ENCODE data around the gene KIR2DL4. TPM values are rescaled to one million over a fixed set of nuclear protein-coding genes. Genes with fewer than 3 reads are reported as not detected.
"Not testable (repeated sequence)": the region's sequence is repeated elsewhere in the genome, so short reads cannot be mapped to it uniquely, and the experiment has no call there.

KIR2DL4 gene
- total and polyA plus RNA-seq, 5 experiments from 2014 or later, result 0.94 TPM; not detected in 4

DNA sequence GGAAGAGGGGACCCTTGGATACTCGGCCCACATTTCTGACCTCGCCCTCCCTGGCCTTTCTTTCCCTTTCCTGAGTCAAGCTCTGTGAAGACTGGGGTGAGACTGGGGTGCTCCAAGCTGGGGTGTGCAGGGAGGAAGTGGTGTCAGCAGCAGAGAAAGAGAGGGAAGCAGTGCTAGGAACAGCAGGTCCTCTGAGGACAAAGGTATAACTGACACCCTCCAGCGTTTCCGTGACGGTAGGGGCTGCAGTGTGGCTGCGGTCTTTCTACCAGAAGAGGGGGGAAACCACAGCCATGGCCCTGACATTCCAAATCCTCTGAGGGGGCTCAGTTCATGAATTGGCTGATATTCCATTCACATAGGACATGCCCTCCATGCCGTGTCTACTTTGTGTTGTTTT is 47.9 kb downstream of the KIR2DL4 start:
- no peak for ATAC-seq
- peaks cover 0 to 2% (median 0%) of the 10 kb centered on the region in 4 donors for H3K4me1 Mint-ChIP-seq
- DNase-seq, result no peak
- peaks cover 19 to 51% (median 24%) of the 10 kb centered on the region in 5 donors for H3K27me3 Mint-ChIP-seq
- H3K4me3 Mint-ChIP-seq, result no peak overlapping the region
- peaks cover 0 to 11% (median 4%) of the 10 kb centered on the region in 9 donors for H3K9me3 Mint-ChIP-seq
- peaks cover 0 to 2% (median 0%) of the 10 kb centered on the region in 3 donors for H3K36me3 Mint-ChIP-seq
- peak overlapping the region in 1 of 10 donors; percentile 46 for H3K27ac Mint-ChIP-seq
- POLR2A ChIA-PET, result no interaction called here

DNA sequence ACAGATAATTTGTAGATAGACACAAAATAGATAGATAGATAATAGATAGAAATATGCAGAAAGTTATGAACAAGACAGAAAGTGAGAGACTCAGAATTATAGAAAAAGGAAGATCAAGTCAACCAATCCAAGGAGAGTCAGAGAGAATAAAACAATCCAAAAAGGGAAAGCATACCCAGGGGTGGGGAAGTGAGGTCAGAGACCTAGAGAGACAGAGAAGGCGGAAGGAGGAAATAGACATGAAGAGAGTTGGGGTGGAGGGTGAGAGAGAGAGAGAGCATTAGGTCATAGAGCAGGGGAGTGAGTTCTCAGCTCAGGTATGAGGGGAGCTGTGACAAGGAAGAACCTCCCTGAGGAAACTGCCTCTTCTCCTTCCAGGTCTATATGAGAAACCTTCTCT is 51.8 kb downstream of the KIR2DL4 start:
- peaks cover 17 to 45% (median 32%) of the 10 kb centered on the region in 5 donors for H3K27me3 Mint-ChIP-seq
- DNase-seq, H3K4me3 Mint-ChIP-seq, POLR2A ChIA-PET, ATAC-seq, H3K4me1 Mint-ChIP-seq, H3K9me3 Mint-ChIP-seq, H3K27ac Mint-ChIP-seq, H3K36me3 Mint-ChIP-seq: not testable (repeated sequence)

- H3K36me3 Mint-ChIP-seq, H3K4me1 Mint-ChIP-seq, H3K4me3 Mint-ChIP-seq, ATAC-seq, H3K27ac Mint-ChIP-seq, DNase-seq, POLR2A ChIA-PET: not testable (repeated sequence)
- H3K9me3 Mint-ChIP-seq, result peaks cover 0 to 12% (median 8%) of the 10 kb centered on the region in 9 donors
- peaks cover 9 to 36% (median 23%) of the 10 kb centered on the region in 5 donors for H3K27me3 Mint-ChIP-seq
These were observed 55.1 kb downstream of the KIR2DL4 start for GRCh38 chr19:54858476-54858875.

DNA sequence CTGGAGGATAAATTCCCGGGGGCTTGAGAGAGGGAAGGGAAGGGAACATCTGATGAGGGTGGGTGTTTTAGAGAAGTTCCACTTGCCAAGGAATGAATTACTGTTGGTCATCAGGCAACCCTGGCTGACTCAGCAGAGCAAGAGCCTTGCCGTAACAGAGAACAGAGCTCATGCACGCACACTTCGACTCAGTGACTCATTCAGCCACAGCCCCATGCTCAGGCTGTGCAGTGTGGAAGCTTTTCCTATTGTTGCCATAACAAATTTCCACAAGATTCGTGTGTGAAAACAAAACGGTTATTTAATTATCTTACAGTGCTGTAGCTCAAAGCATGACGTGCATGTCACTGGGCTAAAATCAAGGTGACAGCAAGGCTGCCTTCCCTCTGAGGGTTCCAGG is 56.0 kb downstream of the KIR2DL4 start:
- H3K4me1 Mint-ChIP-seq, H3K36me3 Mint-ChIP-seq, H3K27ac Mint-ChIP-seq, DNase-seq, H3K4me3 Mint-ChIP-seq, POLR2A ChIA-PET, ATAC-seq: not testable (repeated sequence)
- peaks cover 0 to 12% (median 8%) of the 10 kb centered on the region in 9 donors for H3K9me3 Mint-ChIP-seq
- H3K27me3 Mint-ChIP-seq, result peaks cover 9 to 30% (median 23%) of the 10 kb centered on the region in 5 donors

GRCh38 chr19:54863459-54863858 is 60.0 kb downstream of the KIR2DL4 start:
- peaks cover 11 to 52% (median 29%) of the 10 kb centered on the region in 5 donors for H3K27me3 Mint-ChIP-seq
- H3K36me3 Mint-ChIP-seq, H3K27ac Mint-ChIP-seq, H3K4me1 Mint-ChIP-seq, H3K4me3 Mint-ChIP-seq, ATAC-seq, DNase-seq, POLR2A ChIA-PET: not testable (repeated sequence)
- H3K9me3 Mint-ChIP-seq, result peaks cover 0 to 25% (median 8%) of the 10 kb centered on the region in 9 donors

Other genes starting within 250 kb of the KIR2DL4 start
- gene LILRA2, start 229.8 kb upstream of the KIR2DL4 start, total RNA-seq, result under 1 TPM in 1 of 2 experiments, not detected in 1; 0.38 TPM
- gene LILRA2, start 229.8 kb upstream of the KIR2DL4 start, polyA plus RNA-seq, result under 1 TPM in 2 of 3 donors, not detected in 1; 0.13 to 0.40 TPM
- not detected for gene LILRA1, start 210.0 kb upstream of the KIR2DL4 start, total RNA-seq
- gene LILRA1, start 210.0 kb upstream of the KIR2DL4 start, polyA plus RNA-seq, result under 1 TPM in 1 of 3 donors, not detected in 2; 0.07 TPM
- 1 to 10 TPM; 2.9 to 3.0 TPM for gene LILRB1, start 173.1 kb upstream of the KIR2DL4 start, total RNA-seq
- gene LILRB1, start 173.1 kb upstream of the KIR2DL4 start, polyA plus RNA-seq, result 1 to 10 TPM in 1 of 3 donors, under 1 TPM in 1, not detected in 1; 0.15 to 8.8 TPM
- gene LILRB4, start 140.6 kb upstream of the KIR2DL4 start, total RNA-seq, result under 1 TPM; 0.47 to 0.57 TPM
- not detected for gene LILRB4, start 140.6 kb upstream of the KIR2DL4 start, polyA plus RNA-seq
- not detected for gene KIR3DL3, start 79.2 kb upstream of the KIR2DL4 start, total RNA-seq
- not detected for gene KIR3DL3, start 79.2 kb upstream of the KIR2DL4 start, polyA plus RNA-seq
- gene KIR2DL3, start 65.1 kb upstream of the KIR2DL4 start, total RNA-seq, result under 1 TPM in 1 of 2 experiments, not detected in 1; 0.23 TPM
- gene KIR2DL3, start 65.1 kb upstream of the KIR2DL4 start, polyA plus RNA-seq, result 1 to 10 TPM in 1 of 3 donors, under 1 TPM in 1, not detected in 1; 0.49 to 5.0 TPM
- not detected for gene KIR2DL1, start 33.8 kb upstream of the KIR2DL4 start, total RNA-seq
- 1 to 10 TPM in 1 of 3 donors, under 1 TPM in 1, not detected in 1; 0.09 to 8.1 TPM for gene KIR2DL1, start 33.8 kb upstream of the KIR2DL4 start, polyA plus RNA-seq
- under 1 TPM in 1 of 2 experiments, not detected in 1; 0.21 TPM for gene KIR3DL1, start 12.9 kb downstream of the KIR2DL4 start, total RNA-seq
- gene KIR3DL1, start 12.9 kb downstream of the KIR2DL4 start, polyA plus RNA-seq, result 10 to 100 TPM in 1 of 3 donors, 1 to 10 TPM in 1, under 1 TPM in 1; 0.20 to 17.7 (median 1.5) TPM
- not detected for gene KIR2DS4, start 29.1 kb downstream of the KIR2DL4 start, total RNA-seq
- gene KIR2DS4, start 29.1 kb downstream of the KIR2DL4 start, polyA plus RNA-seq, result 1 to 10 TPM in 1 of 3 donors, under 1 TPM in 1, not detected in 1; 0.81 to 6.1 TPM
- not detected for gene KIR3DL2, start 46.8 kb downstream of the KIR2DL4 start, total RNA-seq
- gene KIR3DL2, start 46.8 kb downstream of the KIR2DL4 start, polyA plus RNA-seq, result 1 to 10 TPM in 2 of 3 donors, under 1 TPM in 1; 0.14 to 6.5 (median 1.1) TPM
- gene FCAR, start 70.6 kb downstream of the KIR2DL4 start, total RNA-seq, result not detected
- gene FCAR, start 70.6 kb downstream of the KIR2DL4 start, polyA plus RNA-seq, result under 1 TPM in 2 of 3 donors, not detected in 1; 0.13 to 0.19 TPM
- gene NCR1, start 102.5 kb downstream of the KIR2DL4 start, total RNA-seq, result 1 to 10 TPM in 1 of 2 experiments, under 1 TPM in 1; 0.29 to 1.5 TPM
- 1 to 10 TPM in 1 of 3 donors, not detected in 2; 9.8 TPM for gene NCR1, start 102.5 kb downstream of the KIR2DL4 start, polyA plus RNA-seq
- gene NLRP7, start 143.9 kb downstream of the KIR2DL4 start, total RNA-seq, result not detected
- gene NLRP7, start 143.9 kb downstream of the KIR2DL4 start, polyA plus RNA-seq, result under 1 TPM in 1 of 3 donors, not detected in 2; 0.09 TPM
- 10 to 100 TPM; 19.6 to 20.5 TPM for gene NLRP2, start 162.8 kb downstream of the KIR2DL4 start, total RNA-seq
- 1 to 10 TPM; 1.6 to 7.0 (median 1.7) TPM for gene NLRP2, start 162.8 kb downstream of the KIR2DL4 start, polyA plus RNA-seq
- under 1 TPM; 0.31 to 0.69 TPM for gene GP6, start 234.7 kb downstream of the KIR2DL4 start, total RNA-seq
- gene GP6, start 234.7 kb downstream of the KIR2DL4 start, polyA plus RNA-seq, result under 1 TPM in 1 of 3 donors, not detected in 2; 0.08 TPM

Data from naive thymus-derived CD8-positive, alpha-beta T cell (primary cell).